HL-60/S4 treated with retinoic acid at 250 ng/mL for 4 days and 3 days (cell line): ENCODE data around the gene OR52R1.
"Not testable (repeated sequence)": the region's sequence is repeated elsewhere in the genome, so short reads cannot be mapped to it uniquely, and the experiment has no call there.

Experiments
- in situ Hi-C: fragments of 300-500 bp; cut with MboI; formaldehyde crosslinking; loops from 2 replicates; pipeline ENCODE4 v1.7.0; 2022; ENCODE audit warnings: low sequenced_read_pairs

OR52R1 gene

GRCh38 chr11:4804280-4804679, at the start of gene OR52R1:
Gene OR52R1 (minus strand): TSS chr11:4804380. CDS start chr11:4804380, 0 bp downstream.
- in situ Hi-C loops, result no loop called here

- in situ Hi-C loops, result no loop called here
These were observed 46.9 kb upstream of the OR52R1 start for GRCh38 chr11:4851033-4851432.

DNA sequence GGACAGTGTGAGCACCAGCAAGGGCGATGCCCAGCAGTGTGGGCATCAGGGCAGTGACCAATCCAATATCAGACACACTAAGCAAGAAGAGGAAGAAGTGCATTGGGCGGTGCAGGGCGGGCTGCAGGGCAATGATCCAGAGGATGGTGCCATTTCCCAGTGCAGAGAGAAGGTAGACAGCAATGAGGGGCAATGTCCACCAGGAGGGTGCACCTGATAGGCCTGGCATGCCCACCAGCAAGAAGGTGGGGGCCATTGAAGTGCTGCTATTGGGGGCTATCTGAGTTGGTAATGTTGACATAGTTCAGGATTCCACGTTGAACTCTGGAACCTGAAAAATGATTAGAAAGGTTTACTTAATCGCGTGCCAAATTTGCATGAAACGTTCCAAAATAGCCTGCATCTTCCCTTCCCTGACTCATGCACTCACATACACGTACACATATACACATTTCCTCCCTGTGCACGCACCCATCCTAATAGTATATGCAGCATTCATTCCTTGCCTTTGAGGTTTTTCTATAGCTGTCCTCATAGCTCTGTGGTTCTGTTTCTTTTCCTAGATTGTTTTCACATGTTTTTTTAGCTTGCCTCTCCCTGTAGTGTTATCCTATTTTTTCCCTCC, 44.8 kb upstream of the OR52R1 start, which contains the start of gene OR51S1:
TSS of gene OR51S1 (minus strand) at position 301 of the 625 bp plus-strand sequence. CDS start at position 301, 0 bp downstream.
- in situ Hi-C loops, result no loop called here

DNA sequence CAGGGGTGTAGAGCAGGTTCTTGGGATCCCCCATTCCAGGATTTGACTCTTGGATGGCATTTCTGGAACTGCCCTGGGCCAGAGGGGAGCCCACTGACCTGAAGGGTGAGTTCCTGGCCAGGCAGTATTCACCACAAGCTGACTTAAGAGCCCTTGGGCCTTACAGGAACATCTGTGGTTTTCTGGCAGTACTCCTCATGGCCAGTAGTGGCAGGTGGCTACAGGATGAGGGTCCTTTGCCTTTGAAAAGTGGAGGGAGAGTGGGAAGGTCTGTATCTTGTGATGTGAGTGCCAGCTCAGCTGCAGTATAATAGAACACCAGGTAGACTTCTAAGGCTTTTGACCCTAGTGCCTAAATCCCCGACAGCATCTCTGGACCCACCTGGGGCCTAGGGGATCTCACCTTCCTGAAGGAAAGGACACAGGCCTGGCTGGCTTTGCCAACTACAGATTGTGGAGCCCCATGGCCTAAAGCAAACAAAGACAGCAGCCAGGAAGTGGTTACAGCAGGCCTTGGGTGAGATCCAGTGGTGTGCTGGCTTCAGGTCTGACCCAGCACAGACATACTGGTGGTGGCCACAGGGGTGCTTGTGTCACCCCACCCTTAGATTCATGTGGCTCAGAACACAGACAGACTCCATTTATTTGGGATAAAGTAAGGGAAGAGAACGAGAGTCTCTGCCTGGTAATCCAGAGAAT, 35.8 kb upstream of the OR52R1 start:
- in situ Hi-C loops, result no loop called here

- in situ Hi-C loops, result no loop called here
These were observed 26.7 kb upstream of the OR52R1 start for GRCh38 chr11:4830909-4831308.

DNA sequence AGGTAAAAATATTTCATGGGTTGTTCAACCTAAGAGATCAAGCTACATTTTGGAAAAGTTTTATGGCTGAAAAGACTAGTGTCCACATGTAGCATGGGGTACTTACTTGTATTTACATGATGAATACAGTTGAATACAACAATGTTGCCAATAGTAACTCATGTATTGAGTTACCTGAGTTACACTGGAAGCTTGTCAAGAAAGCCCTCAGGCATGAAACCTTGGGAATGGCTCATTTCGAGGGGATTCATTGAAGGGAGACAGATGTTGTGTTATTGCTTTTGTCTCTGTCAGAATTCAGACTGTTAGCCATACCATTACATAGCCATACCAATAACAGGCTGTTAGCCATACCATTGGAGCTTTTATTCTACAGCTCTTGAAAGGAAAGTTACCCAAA, 26.2 kb upstream of the OR52R1 start:
- in situ Hi-C loops, result no loop called here

DNA sequence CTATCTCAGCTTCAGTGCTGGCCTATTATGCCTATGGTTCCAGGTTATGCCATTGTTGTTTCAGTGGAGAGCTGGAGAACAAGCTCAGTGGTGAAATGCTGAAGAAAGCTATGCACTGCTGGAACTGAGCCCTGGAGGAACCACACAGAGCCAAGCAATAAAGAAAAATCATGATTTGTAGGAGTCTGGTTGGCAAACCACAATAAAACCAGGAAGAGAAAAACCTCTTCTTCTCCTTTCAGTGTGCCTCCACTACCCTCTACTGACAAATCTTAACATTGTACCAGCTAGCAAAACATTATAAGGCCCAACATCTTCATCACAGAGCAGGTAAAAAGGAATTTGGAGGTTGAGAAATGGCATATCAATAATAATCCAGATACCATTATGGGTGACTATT, 22.2 kb upstream of the OR52R1 start:
- in situ Hi-C loops, result no loop called here

GRCh38 chr11:4825132-4825531, 21.0 kb upstream of the OR52R1 start:
- in situ Hi-C loops, result no loop called here

DNA sequence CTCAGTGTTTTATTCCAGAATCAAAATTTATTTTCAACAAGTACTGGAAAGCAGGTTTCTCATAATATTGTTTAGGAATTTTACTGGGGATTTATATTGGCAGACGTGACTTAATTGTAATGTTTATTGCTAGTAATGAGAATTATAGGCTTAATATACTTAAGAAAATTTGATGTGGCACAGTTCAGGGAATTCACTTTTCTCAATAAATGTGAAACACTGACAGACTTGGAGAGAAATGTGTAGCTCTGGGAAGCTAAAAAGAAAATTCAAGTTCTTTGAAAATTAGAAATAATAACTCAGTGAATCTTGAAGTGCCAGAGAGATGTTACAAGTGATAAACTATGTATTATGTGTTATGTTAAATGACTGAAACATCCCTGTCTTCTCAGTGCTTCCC, 16.8 kb upstream of the OR52R1 start, which contains the start of gene OR51F2:
TSS of gene OR51F2 (plus strand) at position 301 of the 400 bp plus-strand sequence. CDS start 101 bp downstream, outside the sequence.
- in situ Hi-C loops, result no loop called here

- in situ Hi-C loops, result no loop called here
These were observed 5.1 kb upstream of the OR52R1 start for GRCh38 chr11:4809246-4809645.

- in situ Hi-C loops, result no loop called here
These were observed 4.3 kb upstream of the OR52R1 start for GRCh38 chr11:4808476-4808875.

DNA sequence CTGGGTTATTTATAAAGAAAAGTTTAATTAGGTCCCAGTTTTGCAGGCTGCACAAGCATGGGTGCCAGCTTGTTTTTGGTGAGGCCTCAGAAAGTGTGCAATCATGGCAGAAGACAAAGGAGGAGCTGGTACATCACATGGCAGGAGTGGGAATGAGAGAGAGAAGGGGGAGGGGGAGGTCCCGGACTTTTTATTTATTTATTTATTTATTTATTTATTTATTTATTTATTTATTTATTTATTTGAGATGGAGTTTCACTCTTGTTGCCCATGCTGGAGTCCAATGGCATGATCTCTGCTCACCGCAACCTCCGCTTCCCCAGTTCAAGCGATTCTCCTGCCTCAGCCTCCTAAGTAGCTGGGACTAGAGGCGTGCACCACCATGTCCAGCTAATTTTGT, 2.9 kb downstream of the OR52R1 start:
- in situ Hi-C loops, result not testable (repeated sequence)

DNA sequence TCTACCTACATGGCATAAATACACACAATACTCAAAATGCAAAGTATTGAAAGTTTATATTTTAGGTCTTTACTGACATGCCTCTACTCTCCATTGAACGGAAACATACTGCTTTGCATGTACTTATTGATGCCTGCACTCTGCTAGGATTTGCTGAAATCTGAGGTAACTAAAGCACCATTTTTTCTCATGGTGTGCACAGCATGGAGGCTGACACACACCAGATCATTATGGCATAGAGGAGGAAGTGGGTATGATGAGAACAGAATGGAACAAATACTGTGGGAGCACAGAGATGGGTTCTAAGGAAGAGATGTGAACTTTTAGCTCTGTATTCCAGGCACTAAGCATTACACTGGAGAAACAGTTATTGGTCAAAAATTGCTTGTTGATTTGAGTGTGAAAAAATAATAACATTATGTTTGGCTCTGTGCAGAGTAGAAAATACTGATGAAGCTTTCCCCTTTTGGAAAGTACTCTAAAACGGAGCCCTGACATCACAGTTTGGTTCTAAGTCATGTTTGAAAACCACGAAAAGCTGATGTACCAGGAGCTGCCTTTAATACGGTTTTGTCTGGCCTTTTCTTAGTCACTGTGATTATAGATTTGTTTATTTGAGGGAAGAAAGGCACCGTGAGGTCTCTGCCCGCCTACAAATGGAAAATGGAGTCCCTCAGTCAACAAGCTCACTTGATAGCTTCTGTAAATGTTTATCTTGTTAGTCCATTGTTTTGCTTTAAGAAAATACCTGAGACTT, 5.6 kb downstream of the OR52R1 start:
- in situ Hi-C loops, result no loop called here

DNA sequence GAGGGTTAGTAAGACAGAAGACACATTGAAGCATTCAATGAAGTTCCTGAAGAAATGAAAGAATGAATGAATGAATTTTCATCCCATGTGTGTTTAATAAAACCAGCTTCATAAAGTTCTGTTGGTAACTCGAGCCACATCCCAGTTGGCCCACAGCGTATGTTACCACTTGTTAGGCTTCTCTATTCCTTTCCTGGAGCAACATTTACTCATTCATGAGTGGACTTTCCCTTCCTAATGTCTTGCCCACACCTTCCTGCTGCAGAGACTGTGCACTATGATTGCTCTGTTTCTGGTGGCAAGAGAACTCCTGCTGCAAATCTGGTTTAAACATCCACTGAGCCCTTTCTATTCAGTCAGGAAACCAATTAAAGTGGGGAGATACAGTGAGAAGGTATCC, 7.0 kb downstream of the OR52R1 start:
- in situ Hi-C loops, result no loop called here

DNA sequence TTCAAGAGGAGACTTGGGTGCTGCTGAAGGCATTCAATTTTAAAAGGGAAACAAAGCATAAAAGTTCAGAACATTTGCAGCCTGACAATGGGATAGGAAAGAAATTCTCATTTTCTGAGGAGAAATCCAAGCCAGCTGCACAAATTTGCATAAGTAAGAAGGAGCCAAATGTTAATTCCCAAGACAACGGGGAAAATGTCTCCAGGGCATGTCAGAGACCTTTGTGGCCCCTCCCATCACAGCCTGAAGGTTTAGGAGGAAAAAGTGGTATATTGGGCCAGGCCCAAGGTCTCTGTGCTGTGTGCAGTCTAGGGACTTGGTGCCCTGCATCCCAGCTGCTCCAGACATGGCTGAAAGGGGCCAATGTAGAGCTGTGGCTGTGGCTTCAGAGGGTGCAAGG, 21.7 kb downstream of the OR52R1 start:
- in situ Hi-C loops, result no loop called here

DNA sequence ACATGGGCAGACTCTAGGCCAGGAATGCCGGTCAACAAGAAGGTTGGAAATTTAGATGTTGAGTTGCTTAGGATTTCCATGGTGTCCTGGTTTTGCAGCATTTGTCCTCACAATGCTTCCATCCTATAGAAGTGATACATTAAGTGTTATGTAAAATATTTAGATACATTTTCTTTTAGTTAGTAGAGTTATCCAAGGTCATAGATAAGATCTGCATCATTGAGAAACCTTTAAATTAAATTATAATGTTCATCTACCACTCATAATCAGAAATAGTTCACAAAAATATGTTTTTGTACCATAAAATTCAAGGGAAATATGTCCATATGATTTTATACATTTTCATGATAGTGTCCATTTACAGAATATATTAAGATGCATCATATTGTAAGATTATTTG, 34.3 kb downstream of the OR52R1 start, which contains the start of gene OR51F1:
TSS of gene OR51F1 (minus strand) at position 101 of the 400 bp plus-strand sequence. CDS start at position 101, 0 bp downstream.
- in situ Hi-C loops, result no loop called here

GRCh38 chr11:4768094-4768493, 36.1 kb downstream of the OR52R1 start:
- in situ Hi-C loops, result no loop called here

- in situ Hi-C loops, result no loop called here
These were observed 37.6 kb downstream of the OR52R1 start for GRCh38 chr11:4766420-4767043.

GRCh38 chr11:4763096-4763495, 41.1 kb downstream of the OR52R1 start:
- in situ Hi-C loops, result no loop called here
